ENCODE results near the gene SORBS1. TPM values are rescaled to one million over a fixed set of nuclear protein-coding genes. Genes with fewer than 3 reads are reported as not detected.

Gene SORBS1
- total RNA-seq, 6 experiments from 2014 or later, result 56.4 to 97.9 (median 76.5) TPM

GRCh38 chr10:95508730-95509129, 52.4 kb downstream of the SORBS1 start:
- Histone ChIP-seq H3K36me3 (no peaks in the 10 kb centered on the region), H3K4me3 (no peak overlapping the region), H3K4me1 (peaks cover 0 to 31% (median 14%) of the 10 kb centered on the region in 4 donors), H3K9me3 (no peaks in the 10 kb centered on the region), H3K27me3 (no peaks in the 10 kb centered on the region), H3K27ac (peak overlapping the region; percentile 24 to 51 (median 48))
- no CpG with 5 or more reads among the region's 3 CpGs for WGBS (ENCODE audit: insufficient coverage, low coverage, low lambda C conversion rate, missing lambda C conversion rate)
- DNase-seq, result no peak
- TF ChIP-seq CTCF (IDR thresholded peaks at IDR 0.05) (no peak), POLR2A (IDR thresholded peaks at IDR 0.05) (no peak)
- intact Hi-C loops (cut with DNase I), result no loop called here
- ATAC-seq, result peak; percentile 3 to 65 (median 25)

- WGBS (ENCODE audit: insufficient coverage, low coverage, low lambda C conversion rate, missing lambda C conversion rate), result 38% methylated on average over 2 of the region's 2 CpGs
Observed at GRCh38 chr10:95506056-95506737, 55.0 kb downstream of the SORBS1 start.

GRCh38 chr10:95505641-95506040, 55.5 kb downstream of the SORBS1 start:
- Histone ChIP-seq H3K4me1 (peaks cover 0 to 48% (median 24%) of the 10 kb centered on the region in 4 donors), H3K4me3 (no peak overlapping the region), H3K27me3 (no peaks in the 10 kb centered on the region), H3K9me3 (no peaks in the 10 kb centered on the region), H3K36me3 (no peaks in the 10 kb centered on the region), H3K27ac (peak overlapping the region in 2 of 3 donors; percentile 62 to 96)
- TF ChIP-seq POLR2A (IDR thresholded peaks at IDR 0.05), result no peak
- TF ChIP-seq CTCF (IDR thresholded peaks at IDR 0.05), result no peak
- DNase-seq (no peak), ATAC-seq (no peak)
- intact Hi-C loops (cut with DNase I), result no loop called here
- 72% methylated on average over 3 of the region's 3 CpGs for WGBS (ENCODE audit: insufficient coverage, low coverage, low lambda C conversion rate, missing lambda C conversion rate)

More at GRCh38 chr10:95506056-95506737, 55.0 kb downstream of the SORBS1 start:
- H3K36me3 ChIP-seq, result no peaks in the 10 kb centered on the region
- H3K4me3 ChIP-seq, result no peak overlapping the region
- intact Hi-C loops (cut with DNase I), result no loop called here
- ATAC-seq (no peak), DNase-seq (no peak)
- H3K4me1 ChIP-seq, result peaks cover 0 to 43% (median 21%) of the 10 kb centered on the region in 4 donors
- H3K27ac ChIP-seq, result peak overlapping the region in 2 of 3 donors; percentile 62 to 96
- no peaks in the 10 kb centered on the region for H3K27me3 ChIP-seq
- no peak for TF ChIP-seq POLR2A (IDR thresholded peaks at IDR 0.05)
- no peak for TF ChIP-seq CTCF (IDR thresholded peaks at IDR 0.05)
- H3K9me3 ChIP-seq, result no peaks in the 10 kb centered on the region

GRCh38 chr10:95505084-95505610, 56.0 kb downstream of the SORBS1 start:
- WGBS (ENCODE audit: insufficient coverage, low coverage, low lambda C conversion rate, missing lambda C conversion rate), result 34% methylated on average over 5 of the region's 5 CpGs
- no peaks in the 10 kb centered on the region for H3K9me3 ChIP-seq
- intact Hi-C loops (cut with DNase I), result no loop called here
- no peak for TF ChIP-seq CTCF (IDR thresholded peaks at IDR 0.05)
- TF ChIP-seq POLR2A (IDR thresholded peaks at IDR 0.05), result no peak
- no peaks in the 10 kb centered on the region for H3K36me3 ChIP-seq
- H3K4me3 ChIP-seq, result no peak overlapping the region
- peak overlapping the region in 2 of 3 donors; percentile 62 to 96 for H3K27ac ChIP-seq
- DNase-seq (no peak), ATAC-seq (no peak)
- no peaks in the 10 kb centered on the region for H3K27me3 ChIP-seq
- peaks cover 0 to 53% (median 26%) of the 10 kb centered on the region in 4 donors for H3K4me1 ChIP-seq
